ENCODE measurements around the gene RPS2.

The RPS2 gene

DNA sequence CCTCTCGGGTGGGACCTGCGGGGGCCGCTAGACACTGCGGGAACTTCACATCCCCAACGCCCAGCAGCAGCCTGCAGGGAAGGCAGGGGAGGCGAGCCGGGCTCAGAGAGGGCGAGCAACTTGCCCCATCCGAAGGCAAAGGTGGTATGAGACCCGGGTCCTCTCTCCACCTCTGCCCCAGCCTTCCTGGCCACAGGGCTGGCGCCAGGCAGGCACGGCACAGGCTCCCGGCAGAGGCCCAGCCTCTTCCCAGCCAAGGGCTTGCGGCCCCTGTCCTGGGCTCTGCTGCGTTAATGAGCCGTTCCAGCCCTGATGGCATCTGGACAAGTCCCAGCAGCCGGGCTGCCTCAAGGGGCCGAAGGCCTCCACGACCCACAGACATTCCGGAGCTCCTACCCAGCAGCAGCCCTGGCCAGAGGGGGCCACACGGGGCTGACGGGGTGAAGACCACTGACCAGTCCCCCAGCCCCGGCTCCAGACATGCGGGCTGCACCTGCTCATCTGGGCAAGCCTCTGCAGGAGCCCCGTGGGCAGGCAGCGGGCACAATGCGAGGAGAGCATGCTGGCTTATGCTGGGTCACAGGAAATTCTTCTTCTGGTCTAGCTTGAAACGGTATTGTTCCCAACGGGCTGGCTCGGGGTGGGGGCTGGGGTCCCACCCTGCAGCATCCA lies 45.2 kb downstream of the RPS2 start:
- Histone ChIP-seq H3K4me3 (ENCODE audit: low read depth in 1 of 2, low read length in 1 of 2) (no peak overlapping the region), H3K36me3 (no peaks in the 10 kb centered on the region), H3K9me3 (no peaks in the 10 kb centered on the region), H3K27me3 (peaks cover 100% of the 10 kb centered on the region), H3K27ac (no peak overlapping the region), H3K4me1 (ENCODE audit: control insufficient read depth in 1 of 2, insufficient read depth in 1 of 2, low read depth in 1 of 2, low read length in 1 of 2) (no peaks in the 10 kb centered on the region)
- TF ChIP-seq, protein P1, sequence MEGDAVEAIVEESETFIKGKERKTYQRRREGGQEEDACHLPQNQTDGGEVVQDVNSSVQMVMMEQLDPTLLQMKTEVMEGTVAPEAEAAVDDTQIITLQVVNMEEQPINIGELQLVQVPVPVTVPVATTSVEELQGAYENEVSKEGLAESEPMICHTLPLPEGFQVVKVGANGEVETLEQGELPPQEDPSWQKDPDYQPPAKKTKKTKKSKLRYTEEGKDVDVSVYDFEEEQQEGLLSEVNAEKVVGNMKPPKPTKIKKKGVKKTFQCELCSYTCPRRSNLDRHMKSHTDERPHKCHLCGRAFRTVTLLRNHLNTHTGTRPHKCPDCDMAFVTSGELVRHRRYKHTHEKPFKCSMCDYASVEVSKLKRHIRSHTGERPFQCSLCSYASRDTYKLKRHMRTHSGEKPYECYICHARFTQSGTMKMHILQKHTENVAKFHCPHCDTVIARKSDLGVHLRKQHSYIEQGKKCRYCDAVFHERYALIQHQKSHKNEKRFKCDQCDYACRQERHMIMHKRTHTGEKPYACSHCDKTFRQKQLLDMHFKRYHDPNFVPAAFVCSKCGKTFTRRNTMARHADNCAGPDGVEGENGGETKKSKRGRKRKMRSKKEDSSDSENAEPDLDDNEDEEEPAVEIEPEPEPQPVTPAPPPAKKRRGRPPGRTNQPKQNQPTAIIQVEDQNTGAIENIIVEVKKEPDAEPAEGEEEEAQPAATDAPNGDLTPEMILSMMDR (IDR thresholded peaks at IDR 0.05), result no peak

DNA sequence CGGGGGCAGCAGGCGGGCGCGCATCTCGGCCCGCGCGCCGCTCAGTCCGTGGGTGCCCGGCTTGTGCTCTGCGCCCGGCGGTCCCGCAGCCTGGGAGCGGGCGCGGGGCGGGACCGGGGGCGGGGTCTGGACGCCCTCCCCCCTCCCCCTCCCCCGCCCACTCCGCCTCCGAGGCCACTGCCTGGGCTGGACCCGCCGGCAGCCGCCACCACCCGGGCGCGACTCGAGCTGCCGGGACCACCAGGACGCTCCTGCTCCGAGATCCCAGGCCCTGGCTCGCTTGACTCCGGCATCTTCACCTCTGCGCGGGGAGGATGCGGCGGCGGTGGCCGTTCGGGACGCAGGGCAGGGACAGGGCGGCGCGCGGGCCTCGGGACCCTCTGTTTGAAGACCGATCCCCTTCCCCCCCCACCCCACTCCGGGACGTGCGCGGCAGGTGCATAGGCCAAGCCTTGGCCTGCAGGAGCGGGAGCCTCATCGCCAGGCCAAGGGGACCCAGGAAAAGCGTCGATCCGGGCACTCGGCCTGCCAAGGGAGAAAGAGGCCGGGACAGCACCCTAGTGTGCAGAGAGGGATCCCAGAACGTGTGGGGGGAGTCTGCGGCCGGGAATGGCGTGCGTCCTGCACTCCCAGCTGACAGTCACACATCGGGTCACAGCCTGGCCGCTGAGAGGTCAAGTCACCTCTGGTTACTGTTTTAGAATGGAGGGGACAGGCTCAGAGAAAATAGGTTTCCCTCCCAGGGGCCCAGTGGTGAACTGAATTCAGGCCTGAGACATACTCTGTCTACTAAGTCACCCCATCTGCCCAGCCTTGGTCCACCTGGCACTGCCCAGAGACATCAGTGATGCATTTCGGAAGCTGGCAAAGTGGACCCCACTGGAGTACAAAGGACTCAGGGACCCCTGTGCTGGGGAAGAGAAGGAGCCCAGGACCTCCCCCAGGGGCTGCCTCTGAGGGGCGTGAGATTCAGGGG lies 46.0 kb downstream of the RPS2 start, which contains the start of gene HS3ST6:
HS3ST6 (minus strand) TSS at position 65 of the 976 bp plus-strand sequence. CDS start 92 bp downstream, outside the sequence.
- TF ChIP-seq, protein P1 (IDR thresholded peaks at IDR 0.05), result no peak
- no peaks in the 10 kb centered on the region for H3K4me1 ChIP-seq (ENCODE audit: control insufficient read depth in 1 of 2, insufficient read depth in 1 of 2, low read depth in 1 of 2, low read length in 1 of 2)
- peaks cover 100% of the 10 kb centered on the region for H3K27me3 ChIP-seq
- no peak within 1 kb of the TSS for H3K27ac ChIP-seq
- H3K9me3 ChIP-seq, result no peaks in the 10 kb centered on the region
- H3K36me3 ChIP-seq, result no peaks in the 10 kb centered on the region
- no peak within 1 kb of the TSS for H3K4me3 ChIP-seq (ENCODE audit: low read depth in 1 of 2, low read length in 1 of 2)

DNA sequence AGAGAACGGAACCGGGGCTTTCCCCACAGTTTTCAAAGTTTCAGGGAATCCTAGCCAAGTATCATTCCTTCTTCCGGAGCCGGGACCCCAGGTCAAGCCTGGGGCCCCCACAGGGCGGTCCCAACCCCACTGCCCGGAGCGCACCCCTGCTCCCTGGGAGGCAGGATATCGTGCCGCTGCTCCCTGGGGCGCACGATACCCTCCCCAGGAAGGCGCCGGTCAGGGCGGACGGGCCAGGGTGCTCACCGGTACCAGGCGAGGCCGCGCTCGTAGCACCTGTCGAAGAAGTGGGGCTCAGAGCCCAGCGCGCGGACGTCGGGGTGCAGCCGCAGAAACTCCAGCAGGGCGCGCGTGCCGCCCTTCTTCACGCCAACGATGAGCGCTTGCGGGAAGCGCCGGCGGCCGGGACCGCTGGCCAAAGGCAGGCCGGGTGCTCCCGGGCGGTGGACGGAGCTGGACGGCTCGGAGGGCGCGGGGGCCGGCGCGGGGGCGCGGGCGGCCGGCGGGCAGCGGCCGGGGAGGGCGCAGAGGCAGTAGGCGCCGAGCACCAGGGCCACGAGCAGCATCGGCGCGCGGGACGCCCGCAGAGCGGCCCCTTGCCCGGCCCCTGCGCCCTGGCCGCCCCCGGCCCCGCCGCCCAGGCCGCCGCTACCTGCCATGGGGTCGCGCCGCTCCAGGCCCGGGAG lies 46.8 kb downstream of the RPS2 start:
- Histone ChIP-seq H3K36me3 (no peaks in the 10 kb centered on the region), H3K27ac (no peak overlapping the region), H3K9me3 (no peaks in the 10 kb centered on the region), H3K4me3 (ENCODE audit: low read depth in 1 of 2, low read length in 1 of 2) (no peak overlapping the region), H3K27me3 (peaks cover 99% of the 10 kb centered on the region), H3K4me1 (ENCODE audit: control insufficient read depth in 1 of 2, insufficient read depth in 1 of 2, low read depth in 1 of 2, low read length in 1 of 2) (no peaks in the 10 kb centered on the region)
- TF ChIP-seq, protein P1 (IDR thresholded peaks at IDR 0.05), result no peak

GRCh38 chr16:1917056-1917664 lies 47.5 kb downstream of the RPS2 start:
- no peaks in the 10 kb centered on the region for H3K4me1 ChIP-seq (ENCODE audit: control insufficient read depth in 1 of 2, insufficient read depth in 1 of 2, low read depth in 1 of 2, low read length in 1 of 2)
- no peaks in the 10 kb centered on the region for H3K36me3 ChIP-seq
- H3K4me3 ChIP-seq (ENCODE audit: low read depth in 1 of 2, low read length in 1 of 2), result no peak overlapping the region
- TF ChIP-seq, protein P1 (IDR thresholded peaks at IDR 0.05), result no peak
- no peak overlapping the region for H3K27ac ChIP-seq
- peaks cover 92% of the 10 kb centered on the region for H3K27me3 ChIP-seq
- H3K9me3 ChIP-seq, result no peaks in the 10 kb centered on the region

- no peaks in the 10 kb centered on the region for H3K9me3 ChIP-seq
- no peaks in the 10 kb centered on the region for H3K4me1 ChIP-seq (ENCODE audit: control insufficient read depth in 1 of 2, insufficient read depth in 1 of 2, low read depth in 1 of 2, low read length in 1 of 2)
- H3K27me3 ChIP-seq, result peaks cover 87% of the 10 kb centered on the region
- H3K27ac ChIP-seq, result no peak overlapping the region
- H3K36me3 ChIP-seq, result no peaks in the 10 kb centered on the region
- TF ChIP-seq, protein P1 (IDR thresholded peaks at IDR 0.05), result no peak
- no peak overlapping the region for H3K4me3 ChIP-seq (ENCODE audit: low read depth in 1 of 2, low read length in 1 of 2)
Measured at GRCh38 chr16:1916640-1916990, 48.0 kb downstream of the RPS2 start.

All from neutrophil (primary cell).